Epithelial cell of proximal tubule (primary cell): ENCODE measurements around the gene ECHS1. TPM values are rescaled to one million over a fixed set of nuclear protein-coding genes. Genes with fewer than 3 reads are reported as not detected.

ENCODE experiments used
- DNase-seq: peaks from one replicate; pipeline ENCODE4 v3.0.0-alpha.2; 2011; ENCODE audit warnings: low read depth
- H3K4me3 ChIP-seq: 2 replicates; pipeline ENCODE4 v1.5.1; 2011; ENCODE audit warnings: low read depth, mild to moderate bottlenecking, low read length
- CTCF ChIP-seq: conservative IDR thresholded peaks from 2 replicates; pipeline ENCODE4 v1.5.1; 2012; ENCODE audit warnings: low read depth, mild to moderate bottlenecking, low read length
- total RNA-seq: library from RNA; depleted of rRNA; stranded (reverse); fragments of >200 nt; gene quantifications from 2 replicates; pipeline ENCODE4 v1.2.3, GENCODE V29; 2015

Gene ECHS1
- total RNA-seq, 1 donor from 2014 or later, result 130 TPM

- TF ChIP-seq CTCF, result no peak
- DNase-seq, result no peak
Measured at GRCh38 chr10:133403784-133404183, 30.6 kb upstream of the ECHS1 start.

GRCh38 chr10:133403359-133403758, 30.2 kb upstream of the ECHS1 start:
- TF ChIP-seq CTCF, result no peak
- H3K4me3 ChIP-seq, result no peak overlapping the region
- DNase-seq, result no peak

More at GRCh38 chr10:133403784-133404183, 30.6 kb upstream of the ECHS1 start:
- no peak overlapping the region for H3K4me3 ChIP-seq

- no peak for DNase-seq
- no peak for TF ChIP-seq CTCF
- no peak overlapping the region for H3K4me3 ChIP-seq
Measured at GRCh38 chr10:133401981-133402725, 29.0 kb upstream of the ECHS1 start.

- DNase-seq, result no peak
- no peak for TF ChIP-seq CTCF
- no peak overlapping the region for H3K4me3 ChIP-seq
Measured at GRCh38 chr10:133401500-133401899, 28.3 kb upstream of the ECHS1 start.

GRCh38 chr10:133400624-133401424, 27.7 kb upstream of the ECHS1 start:
- no peak for TF ChIP-seq CTCF
- no peak for DNase-seq
- H3K4me3 ChIP-seq, result no peak overlapping the region

GRCh38 chr10:133399123-133399601, 26.0 kb upstream of the ECHS1 start:
- no peak for TF ChIP-seq CTCF
- DNase-seq, result no peak
- no peak overlapping the region for H3K4me3 ChIP-seq

GRCh38 chr10:133397938-133398337, 24.8 kb upstream of the ECHS1 start:
- H3K4me3 ChIP-seq, result no peak overlapping the region
- TF ChIP-seq CTCF, result no peak
- no peak for DNase-seq
